Upper lobe of left lung (tissue), 6 donors: ENCODE measurements around the gene PHYHIPL. TPM values are rescaled to one million over a fixed set of nuclear protein-coding genes. Genes with fewer than 3 reads are reported as not detected.

ENCODE experiments used
- ATAC-seq, 2 donors: fragments of 200-7000 bp; cut with Tn5 transposase; one replicate each; pipeline ENCODE4 v1.9.1; 2022; ENCODE audit warnings: mild to moderate bottlenecking in 2 of 2, moderate library complexity in 2 of 2; ENCODE audit not compliant: low FRiP score in 2 of 2
- DNase-seq, 2 donors: peaks; one replicate each; pipeline ENCODE4 v3.0.0-alpha.2; 2019 to 2020
- H3K27ac ChIP-seq, 4 donors: fragments of 200-600 bp; sonication (generic); one replicate each; pipeline ENCODE4 v1.5.1; 2016 to 2019
- H3K27me3 ChIP-seq, 4 donors: fragments of 200-600 bp; sonication (generic); one replicate each; pipeline ENCODE4 v1.5.1; 2017 to 2019
- H3K36me3 ChIP-seq, 4 donors: fragments of 200-600 bp; sonication (generic); one replicate each; pipeline ENCODE4 v1.5.1; 2016 to 2019
- H3K4me1 ChIP-seq, 4 donors: fragments of 200-600 bp; sonication (generic); one replicate each; pipeline ENCODE4 v1.5.1; 2018 to 2019
- H3K4me3 ChIP-seq, 4 donors: fragments of 200-600 bp; sonication (generic); one replicate each; pipeline ENCODE4 v1.5.1; 2017 to 2019; ENCODE audit warnings: mild to moderate bottlenecking in 2 of 4, moderate library complexity in 1 of 4
- H3K9me3 ChIP-seq, 4 donors: fragments of 200-600 bp; sonication (generic); one replicate each; pipeline ENCODE4 v1.5.1; 2018 to 2019
- EP300 ChIP-seq, 4 donors: sonication (generic); formaldehyde crosslinking; IDR thresholded peaks; one replicate each; pipeline ENCODE4 v1.5.1; 2017; ENCODE audit warnings: antibody characterized with exemption in 4 of 4, control low read depth in 2 of 4
- POLR2A ChIP-seq, 4 donors: fragments of 450-650 bp; IDR thresholded peaks; one replicate each; pipeline ENCODE4 v1.5.1; 2016 to 2017; ENCODE audit warnings: antibody characterized with exemption in 4 of 4, mild to moderate bottlenecking in 2 of 4
- POLR2AphosphoS5 ChIP-seq, 2 donors: sonication (generic); formaldehyde crosslinking; IDR thresholded peaks; one replicate each; pipeline ENCODE4 v1.5.1; 2017; ENCODE audit warnings: antibody characterized with exemption in 2 of 2
- WGBS, 2 donors: methylation state at CpG; one replicate each; pipeline ENCODE4 v1.1.5; 2017 to 2018; 5-methylcytosine and 5-hydroxymethylcytosine counted together
- total RNA-seq, 6 donors: library from RNA; depleted of rRNA in 4 of 6; stranded (reverse); fragments of >200 nt in 4 of 6; gene quantifications; one replicate each; pipeline versions ENCODE4 v1.1.0 to v1.2.1, GENCODE V29; 2016 to 2021
- TF ChIP-seq, protein P1 (sequence below), 6 experiments: fragments of 450-650 bp in 4 of 6; fragments of 200-600 bp in 2 of 6; sonication (generic) in 2 of 6; IDR thresholded peaks; one replicate each; pipeline ENCODE4 v1.5.1; 2016 to 2019; ENCODE audit warnings: antibody characterized with exemption in 6 of 6
- donor health status: DM: no; HTN: no; CAD: no; lungs with moderate emphysema.
- donor health status: DM: no; HTN: yes; CAD: no; lungs with severe emphysema.

PHYHIPL gene
- total RNA-seq, 6 donors from 2014 or later = 0.06 to 0.30 TPM; not detected in 4

DNA sequence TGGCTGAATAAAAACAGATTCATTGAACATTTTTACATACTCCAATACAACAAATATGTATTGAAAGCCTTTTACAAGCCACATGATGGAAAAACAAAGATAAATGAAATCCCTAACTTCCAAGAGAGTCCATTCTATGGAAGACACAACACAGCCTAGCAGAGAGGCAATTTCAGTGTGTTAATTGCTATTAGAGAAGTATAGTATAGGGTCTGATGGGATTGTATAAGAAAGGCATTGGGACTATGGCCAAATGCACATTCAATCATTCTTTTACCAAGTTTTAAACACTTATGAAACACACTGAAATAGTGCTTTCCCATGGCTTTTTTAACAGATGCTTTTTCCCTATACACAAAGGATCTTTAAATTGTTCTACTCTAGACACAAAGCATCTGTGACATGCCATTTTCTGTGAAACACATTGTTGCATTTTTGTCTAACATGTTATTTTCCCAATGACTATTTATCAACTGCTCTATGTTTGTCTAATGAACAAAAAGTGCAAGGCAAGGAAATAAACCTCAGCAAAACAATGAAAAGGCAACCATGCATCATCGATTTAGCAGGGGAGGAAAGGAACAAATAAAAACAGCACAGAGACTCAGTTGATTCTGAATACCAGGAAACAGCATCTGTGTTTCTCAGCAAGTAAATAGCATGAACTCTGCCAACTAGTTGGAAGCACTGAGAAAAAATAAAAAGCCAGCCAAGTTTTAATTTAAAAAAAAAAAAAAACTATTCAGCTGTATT lies 42.4 kb upstream of the PHYHIPL start:
- H3K9me3 ChIP-seq = no peaks in the 10 kb centered on the region
- DNase-seq (no peak), ATAC-seq (no peak)
- 22 to 26% methylated on average over 1 of the region's 1 CpG for WGBS, 2 donors
- no peaks in the 10 kb centered on the region for H3K27me3 ChIP-seq
- TF ChIP-seq, protein P1, sequence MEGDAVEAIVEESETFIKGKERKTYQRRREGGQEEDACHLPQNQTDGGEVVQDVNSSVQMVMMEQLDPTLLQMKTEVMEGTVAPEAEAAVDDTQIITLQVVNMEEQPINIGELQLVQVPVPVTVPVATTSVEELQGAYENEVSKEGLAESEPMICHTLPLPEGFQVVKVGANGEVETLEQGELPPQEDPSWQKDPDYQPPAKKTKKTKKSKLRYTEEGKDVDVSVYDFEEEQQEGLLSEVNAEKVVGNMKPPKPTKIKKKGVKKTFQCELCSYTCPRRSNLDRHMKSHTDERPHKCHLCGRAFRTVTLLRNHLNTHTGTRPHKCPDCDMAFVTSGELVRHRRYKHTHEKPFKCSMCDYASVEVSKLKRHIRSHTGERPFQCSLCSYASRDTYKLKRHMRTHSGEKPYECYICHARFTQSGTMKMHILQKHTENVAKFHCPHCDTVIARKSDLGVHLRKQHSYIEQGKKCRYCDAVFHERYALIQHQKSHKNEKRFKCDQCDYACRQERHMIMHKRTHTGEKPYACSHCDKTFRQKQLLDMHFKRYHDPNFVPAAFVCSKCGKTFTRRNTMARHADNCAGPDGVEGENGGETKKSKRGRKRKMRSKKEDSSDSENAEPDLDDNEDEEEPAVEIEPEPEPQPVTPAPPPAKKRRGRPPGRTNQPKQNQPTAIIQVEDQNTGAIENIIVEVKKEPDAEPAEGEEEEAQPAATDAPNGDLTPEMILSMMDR (IDR thresholded peaks at IDR 0.05) = no peak
- no peak for TF ChIP-seq POLR2A (IDR thresholded peaks at IDR 0.05)
- no peak for TF ChIP-seq EP300 (IDR thresholded peaks at IDR 0.05)
- no peak for TF ChIP-seq POLR2AphosphoS5 (IDR thresholded peaks at IDR 0.05)
- H3K27ac ChIP-seq = no peak overlapping the region
- no peaks in the 10 kb centered on the region for H3K4me1 ChIP-seq
- H3K4me3 ChIP-seq = no peak overlapping the region
- no peaks in the 10 kb centered on the region for H3K36me3 ChIP-seq

DNA sequence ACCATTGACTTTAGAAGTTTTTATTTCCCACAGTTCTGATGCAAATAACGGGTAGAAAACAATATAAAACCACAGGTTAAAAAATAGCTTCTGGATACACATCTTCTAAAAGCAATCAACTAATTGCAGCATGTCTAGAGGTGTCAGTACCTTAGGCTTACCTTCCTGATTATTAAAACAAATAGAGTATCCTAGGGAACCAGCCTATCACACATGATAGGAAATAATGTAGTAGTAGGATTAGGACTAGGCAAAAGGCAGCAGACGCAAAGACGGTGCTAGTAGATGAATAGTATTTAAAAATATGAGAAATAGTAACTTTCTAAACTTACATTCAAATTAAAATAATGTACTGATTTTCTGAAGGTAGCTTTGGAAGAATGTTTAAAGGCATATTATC lies 41.7 kb upstream of the PHYHIPL start:
- ATAC-seq (no peak), DNase-seq (no peak)
- WGBS, 2 donors = 85 to 87% methylated on average over 3 of the region's 3 CpGs
- no peak for TF ChIP-seq EP300 (IDR thresholded peaks at IDR 0.05)
- no peak for TF ChIP-seq POLR2A (IDR thresholded peaks at IDR 0.05)
- TF ChIP-seq, protein P1 (IDR thresholded peaks at IDR 0.05) = no peak
- TF ChIP-seq POLR2AphosphoS5 (IDR thresholded peaks at IDR 0.05) = no peak
- Histone ChIP-seq H3K9me3 (no peaks in the 10 kb centered on the region), H3K4me1 (no peaks in the 10 kb centered on the region), H3K27me3 (no peaks in the 10 kb centered on the region), H3K4me3 (no peak overlapping the region), H3K36me3 (no peaks in the 10 kb centered on the region), H3K27ac (no peak overlapping the region)

DNA sequence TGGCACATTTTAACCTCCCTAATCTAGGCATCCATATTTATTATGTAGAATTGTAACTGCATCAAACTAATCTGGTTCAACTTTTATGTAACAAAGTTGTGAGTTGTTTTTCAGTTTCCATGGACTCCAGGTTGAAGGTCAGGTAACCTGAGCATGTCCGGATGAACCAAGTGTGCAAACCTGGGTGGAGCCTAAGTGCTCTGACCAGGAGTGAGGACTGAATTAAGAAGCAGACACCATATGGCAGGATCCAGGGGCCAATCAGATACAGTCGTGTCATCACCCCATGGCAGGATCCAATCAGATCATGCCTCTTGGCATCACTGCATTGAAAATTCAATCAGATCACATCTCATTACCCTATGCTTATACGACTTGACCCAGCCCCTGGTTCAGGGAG lies 41.2 kb upstream of the PHYHIPL start:
- Histone ChIP-seq H3K4me3 (no peak overlapping the region), H3K27ac (no peak overlapping the region), H3K9me3 (no peaks in the 10 kb centered on the region), H3K4me1 (no peaks in the 10 kb centered on the region), H3K36me3 (no peaks in the 10 kb centered on the region), H3K27me3 (no peaks in the 10 kb centered on the region)
- no peak for DNase-seq
- WGBS, 2 donors = 71 to 87% methylated on average over 3 of the region's 3 CpGs
- TF ChIP-seq POLR2A (IDR thresholded peaks at IDR 0.05) (no peak), POLR2AphosphoS5 (IDR thresholded peaks at IDR 0.05) (no peak), EP300 (IDR thresholded peaks at IDR 0.05) (no peak)
- TF ChIP-seq, protein P1 (IDR thresholded peaks at IDR 0.05) = no peak
- no peak for ATAC-seq

DNA sequence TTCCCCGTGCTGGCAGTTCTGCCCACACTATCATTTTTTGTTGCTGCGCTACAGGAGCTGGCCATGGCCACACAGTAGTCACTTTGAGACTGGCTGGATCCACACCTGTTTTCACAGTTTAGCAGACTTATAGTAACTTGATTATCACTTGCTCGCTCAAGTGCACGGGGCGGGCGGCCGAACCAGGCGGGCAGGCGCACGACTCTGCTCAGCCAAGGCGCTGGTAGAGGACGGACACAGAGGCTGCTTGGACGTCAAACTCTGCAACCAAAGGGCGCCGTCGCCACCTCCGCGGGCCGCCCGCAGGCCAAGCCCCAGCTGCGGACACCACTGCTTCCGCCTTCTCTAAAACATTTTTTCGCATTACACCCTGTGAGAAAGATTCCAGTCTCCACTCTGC lies 38.4 kb upstream of the PHYHIPL start:
- TF ChIP-seq EP300 (IDR thresholded peaks at IDR 0.05) (no peak), POLR2A (IDR thresholded peaks at IDR 0.05) (no peak), POLR2AphosphoS5 (IDR thresholded peaks at IDR 0.05) (no peak)
- TF ChIP-seq, protein P1 (IDR thresholded peaks at IDR 0.05) = no peak
- H3K4me1 ChIP-seq = no peaks in the 10 kb centered on the region
- H3K36me3 ChIP-seq = no peaks in the 10 kb centered on the region
- H3K27me3 ChIP-seq = no peaks in the 10 kb centered on the region
- no peaks in the 10 kb centered on the region for H3K9me3 ChIP-seq
- ATAC-seq (no peak), DNase-seq (peak in 1 of 2 donors; percentile 81)
- H3K4me3 ChIP-seq = no peak overlapping the region
- 88 to 93% methylated on average over 23 of the region's 23 CpGs for WGBS, 2 donors
- no peak overlapping the region for H3K27ac ChIP-seq

DNA sequence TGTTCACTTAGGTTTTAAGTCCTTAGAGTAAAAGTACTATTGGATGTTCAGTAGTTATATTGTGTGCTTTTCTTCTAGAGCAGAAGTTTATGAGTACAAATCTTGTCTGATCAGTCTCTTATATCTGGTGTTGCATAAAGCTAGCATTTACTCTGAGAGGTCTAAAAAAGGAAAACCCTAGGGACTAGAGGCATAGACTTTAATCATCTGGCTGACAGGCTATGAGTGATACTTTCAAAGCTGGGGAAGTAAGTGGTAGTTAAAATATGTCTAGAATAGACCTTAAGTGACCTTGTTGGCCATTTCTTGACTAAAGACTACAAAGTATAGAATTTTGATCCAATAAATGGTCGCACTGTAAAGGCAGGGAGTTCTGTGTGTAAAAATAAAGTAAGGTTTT lies 32.9 kb upstream of the PHYHIPL start:
- no peaks in the 10 kb centered on the region for H3K27me3 ChIP-seq
- no peaks in the 10 kb centered on the region for H3K36me3 ChIP-seq
- no peaks in the 10 kb centered on the region for H3K4me1 ChIP-seq
- DNase-seq = no peak
- WGBS, 2 donors = 63% methylated on average over 1 of the region's 1 CpG
- no peak overlapping the region for H3K27ac ChIP-seq
- TF ChIP-seq POLR2A (IDR thresholded peaks at IDR 0.05) = no peak
- no peak for TF ChIP-seq POLR2AphosphoS5 (IDR thresholded peaks at IDR 0.05)
- TF ChIP-seq EP300 (IDR thresholded peaks at IDR 0.05) = no peak
- TF ChIP-seq, protein P1 (IDR thresholded peaks at IDR 0.05) = no peak
- H3K9me3 ChIP-seq = no peaks in the 10 kb centered on the region
- H3K4me3 ChIP-seq = no peak overlapping the region
- no peak for ATAC-seq
